ENCODE measurements around the gene RGP1. TPM values are rescaled to one million over a fixed set of nuclear protein-coding genes. Genes with fewer than 3 reads are reported as not detected.
A peak's percentile ranks its signal among the peaks of the same experiment; 100 is the strongest.

RGP1 gene
- total RNA-seq, 1 experiment from 2014 or later = 10.4 TPM

DNA sequence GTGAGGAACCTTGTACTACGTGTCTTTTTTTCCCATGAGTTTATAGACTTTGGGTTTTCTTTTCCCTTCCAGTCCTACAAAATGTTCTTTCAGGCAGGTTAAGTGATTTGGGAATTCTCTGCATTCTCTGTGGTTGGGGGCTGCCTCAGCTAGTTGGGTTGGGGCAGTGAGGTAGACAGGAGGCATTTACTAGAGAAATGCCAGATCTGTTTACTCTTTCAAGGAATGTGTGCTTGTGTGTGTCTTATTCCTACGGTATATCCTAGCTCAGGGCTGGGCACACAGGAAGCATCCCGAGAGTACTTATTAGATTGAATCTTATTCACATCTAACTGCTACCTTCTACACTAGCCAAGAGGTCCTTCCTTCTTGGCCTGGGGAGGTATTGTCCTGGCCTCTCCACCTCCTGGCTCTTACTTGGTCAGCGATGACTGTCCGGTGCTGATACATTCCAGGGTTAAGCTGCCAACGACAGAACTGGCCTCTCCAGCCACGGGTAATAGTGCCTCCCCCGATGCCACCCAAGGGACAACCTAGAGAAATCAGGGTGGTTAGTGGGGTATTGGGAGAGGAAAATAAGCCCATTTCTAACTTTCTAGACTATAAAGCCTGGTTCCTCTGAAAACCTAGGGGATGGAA lies 5.1 kb upstream of the RGP1 start:
- DNase-seq (ENCODE audit: low spot score) = no peak

GRCh38 chr9:35745569-35745968 lies 3.5 kb upstream of the RGP1 start:
- DNase-seq (ENCODE audit: low spot score) = no peak

DNA sequence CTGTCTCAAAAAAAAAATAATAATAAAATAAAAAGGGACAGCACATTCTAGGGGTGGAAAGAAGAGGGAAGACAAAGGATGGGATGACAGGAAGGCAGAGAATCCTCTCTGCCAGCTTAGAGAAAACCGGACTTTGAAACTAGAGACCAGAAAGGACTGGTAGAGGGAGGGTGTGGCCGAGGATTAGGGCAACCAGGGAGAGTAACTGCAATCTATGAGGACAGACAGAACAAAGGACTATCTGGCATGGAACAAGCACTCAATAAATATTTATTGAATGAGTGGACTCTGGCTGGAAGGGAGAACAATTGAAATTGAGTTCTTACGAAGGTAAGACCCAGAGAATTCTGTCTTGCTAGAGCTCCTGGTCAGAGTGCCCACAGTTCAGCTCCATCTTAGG lies 2.5 kb upstream of the RGP1 start:
- no peak for DNase-seq (ENCODE audit: low spot score)

GRCh38 chr9:35748242-35748857 lies 737 bp upstream of the RGP1 start:
- no peak for DNase-seq (ENCODE audit: low spot score)

DNA sequence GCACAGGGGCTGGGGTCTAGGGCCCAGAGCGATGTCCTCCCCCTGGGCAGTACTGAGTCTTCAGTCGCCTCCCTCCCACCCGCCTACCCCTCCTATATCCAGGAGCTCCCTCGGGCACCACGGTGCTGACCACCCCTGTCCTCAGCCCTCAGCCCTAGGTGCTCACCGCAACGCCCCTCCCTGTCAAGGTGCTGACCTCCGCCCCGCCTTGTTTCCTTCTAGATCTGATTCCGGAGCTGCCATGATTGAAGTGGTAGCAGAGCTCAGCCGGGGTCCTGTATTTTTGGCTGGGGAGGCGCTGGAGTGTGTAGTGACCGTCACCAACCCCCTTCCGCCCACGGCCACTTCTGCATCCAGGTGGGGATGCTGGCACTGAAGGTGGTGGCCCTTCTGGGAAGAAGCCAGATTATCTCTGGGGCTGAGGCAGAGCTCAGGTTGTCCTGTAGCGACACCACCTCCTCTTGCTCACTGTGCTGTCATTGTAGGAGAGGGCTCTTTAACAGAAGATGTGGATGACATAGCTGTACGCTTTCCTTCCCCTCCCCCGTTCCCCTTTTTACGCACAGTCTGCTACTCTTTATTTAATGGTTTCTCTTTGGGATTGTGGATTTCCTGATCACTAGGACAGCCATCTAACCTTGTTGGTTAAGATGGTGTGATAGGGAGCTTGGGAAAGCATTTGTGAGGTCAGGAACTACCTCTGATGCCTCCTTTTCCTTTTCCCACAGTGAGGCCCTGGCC lies 598 bp downstream of the RGP1 start:
- no peak for DNase-seq (ENCODE audit: low spot score)

- DNase-seq (ENCODE audit: low spot score) = no peak
These were observed 1.1 kb downstream of the RGP1 start for GRCh38 chr9:35750256-35750531.

- no peak for DNase-seq (ENCODE audit: low spot score)
These were observed 4.4 kb downstream of the RGP1 start for GRCh38 chr9:35753466-35753865.

DNA sequence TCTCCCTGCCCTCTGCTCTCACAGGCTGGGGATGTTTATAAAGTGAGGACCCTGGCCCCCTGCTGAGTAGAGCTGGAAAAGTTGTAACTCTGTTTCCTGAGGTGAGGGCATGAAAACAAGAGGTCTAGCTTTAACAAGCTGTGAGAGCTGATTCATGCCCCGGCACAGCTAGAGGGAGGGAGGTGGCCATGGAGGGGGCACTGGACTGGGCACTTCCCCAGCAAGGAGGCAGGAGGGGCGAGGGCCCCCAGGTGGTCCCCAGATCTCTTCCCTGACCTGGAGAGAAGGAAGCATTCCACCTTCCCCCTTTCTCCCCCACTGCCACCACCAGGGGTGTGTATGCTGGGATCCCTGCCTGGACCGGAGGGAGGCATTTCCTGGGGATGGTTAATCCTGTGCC lies 5.2 kb downstream of the RGP1 start, which contains the start of gene MSMP:
MSMP (minus strand) TSS at position 13 of the 400 bp plus-strand sequence. CDS start 147 bp downstream, outside the sequence.
- DNase-seq (ENCODE audit: low spot score) = no peak

DNA sequence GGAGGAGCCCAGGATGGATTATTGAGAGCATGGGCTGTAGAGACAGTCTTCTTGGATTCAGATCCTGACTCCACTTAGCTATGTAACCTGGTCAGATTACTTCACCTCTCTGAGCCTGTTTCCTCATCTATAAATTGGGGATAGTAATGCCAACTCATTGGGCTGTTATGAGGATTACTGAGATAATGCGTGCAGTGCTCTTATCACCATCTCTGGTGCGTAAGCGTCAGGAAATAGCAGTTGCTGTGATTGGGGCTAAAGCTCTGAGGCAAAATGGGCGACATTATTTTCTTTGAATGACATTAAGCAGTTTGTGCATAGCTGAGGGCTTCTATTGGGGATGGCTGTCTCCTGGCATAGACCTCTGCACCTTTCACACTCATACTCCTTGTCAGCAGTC lies 6.0 kb downstream of the RGP1 start:
- no peak for DNase-seq (ENCODE audit: low spot score)

DNA sequence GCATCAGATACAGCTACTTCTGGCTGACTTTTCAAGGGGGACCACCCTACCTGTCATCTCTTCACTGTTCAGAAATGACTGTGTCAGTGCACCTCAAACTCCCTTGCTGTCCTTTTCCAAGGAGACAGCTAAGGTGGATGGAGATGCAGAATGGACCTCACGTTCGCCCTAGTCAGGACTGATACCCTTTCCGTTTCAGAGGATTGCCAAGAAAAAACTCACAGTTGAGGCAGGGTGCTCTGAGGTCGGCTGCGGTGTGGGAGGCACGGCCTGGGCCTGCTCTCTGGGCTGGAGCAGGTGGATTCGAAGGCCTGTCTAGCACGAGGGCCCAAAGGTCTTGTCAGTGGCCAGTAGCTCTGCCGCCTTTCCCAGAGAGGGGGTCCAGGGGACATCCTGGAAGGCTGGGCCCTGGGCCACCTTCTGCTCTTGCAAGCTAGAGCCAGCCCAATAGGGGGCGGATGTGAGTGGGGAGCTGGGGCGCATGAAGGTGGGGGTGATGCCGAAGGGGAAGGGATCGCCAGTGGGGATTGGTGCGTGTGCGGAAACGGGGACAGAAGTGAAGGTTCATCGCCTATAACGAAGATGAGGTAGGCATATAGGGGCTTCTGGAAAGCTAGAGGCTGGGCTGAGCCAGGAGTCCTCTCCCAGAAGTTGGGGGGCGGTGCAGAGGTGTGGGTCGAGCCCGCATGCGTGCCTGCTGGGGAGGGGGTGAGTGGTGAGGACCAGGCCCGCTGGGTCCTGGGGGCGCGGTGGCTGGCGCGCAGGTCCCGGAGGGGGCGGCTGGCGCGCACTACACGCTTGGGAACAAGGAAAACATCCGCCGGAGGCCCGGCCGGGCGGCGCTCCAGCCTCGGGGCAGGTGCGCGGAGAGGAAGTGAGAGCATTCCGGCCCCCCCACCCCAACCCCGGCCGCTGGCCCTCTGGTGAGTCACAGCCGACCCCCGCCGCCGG lies 7.5 kb downstream of the RGP1 start:
- peak; percentile 49 for DNase-seq (ENCODE audit: low spot score)

DNA sequence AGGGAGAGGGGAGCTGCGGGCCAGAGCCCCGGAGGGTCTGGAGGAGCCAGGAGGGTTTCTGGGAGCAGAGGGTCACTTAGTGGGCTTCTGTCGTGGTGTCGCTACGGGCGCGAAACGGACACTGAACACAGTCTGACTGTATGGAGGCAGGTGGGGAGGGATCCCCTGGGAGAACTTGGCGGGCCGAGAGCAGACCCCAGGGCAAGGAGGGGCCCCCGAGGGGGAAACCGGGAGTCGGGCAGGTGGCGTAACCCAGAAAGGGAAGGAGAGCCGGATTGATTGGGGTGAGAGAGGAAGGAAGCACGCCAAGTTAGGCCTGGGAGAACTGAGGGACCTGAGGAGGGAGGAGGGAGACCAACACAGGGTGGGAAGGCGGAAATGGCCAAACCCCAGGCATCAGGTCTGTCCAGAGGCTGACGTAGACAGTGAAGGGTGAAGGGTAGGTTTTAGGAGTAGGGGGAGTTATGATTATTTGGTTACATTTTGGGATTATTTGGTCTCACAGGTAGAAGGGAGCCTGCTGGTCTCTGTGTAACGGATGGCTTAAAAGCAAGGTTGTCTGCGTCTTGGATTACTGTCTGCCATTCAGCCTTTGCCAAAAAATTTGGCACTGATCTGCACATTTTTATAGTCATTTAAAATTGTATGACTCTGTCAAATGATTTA lies 8.3 kb downstream of the RGP1 start:
- DNase-seq (ENCODE audit: low spot score) = peak; percentile 60

DNA sequence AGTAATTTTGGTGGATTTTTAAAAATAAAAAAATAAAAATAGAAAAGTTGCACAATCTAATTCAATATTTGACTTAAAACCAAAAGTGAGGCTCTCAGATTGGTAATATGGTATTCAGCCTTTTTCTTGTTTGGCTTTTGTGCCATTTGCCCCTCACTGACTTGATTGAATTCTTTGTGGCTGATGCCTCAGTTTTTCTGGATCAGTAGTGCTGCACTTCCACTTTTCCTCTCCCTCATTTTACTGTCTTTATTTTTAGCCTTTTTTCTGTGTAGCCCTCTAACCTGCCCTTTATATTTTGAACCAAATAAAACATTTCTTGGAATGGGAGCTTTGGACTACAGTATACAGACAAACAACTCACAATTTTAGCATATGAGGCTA lies 8.8 kb downstream of the RGP1 start:
- DNase-seq (ENCODE audit: low spot score) = no peak

- DNase-seq (ENCODE audit: low spot score) = no peak
These were observed 9.5 kb downstream of the RGP1 start for GRCh38 chr9:35758475-35759050.

GRCh38 chr9:35759795-35760194 lies 10.7 kb downstream of the RGP1 start:
- no peak for DNase-seq (ENCODE audit: low spot score)

GRCh38 chr9:35760651-35761050 lies 11.6 kb downstream of the RGP1 start:
- DNase-seq (ENCODE audit: low spot score) = peak; percentile 42

- DNase-seq (ENCODE audit: low spot score) = no peak
These were observed 14.1 kb downstream of the RGP1 start for GRCh38 chr9:35763181-35763580.

- DNase-seq (ENCODE audit: low spot score) = no peak
These were observed 14.7 kb downstream of the RGP1 start for GRCh38 chr9:35763803-35764202.

DNA sequence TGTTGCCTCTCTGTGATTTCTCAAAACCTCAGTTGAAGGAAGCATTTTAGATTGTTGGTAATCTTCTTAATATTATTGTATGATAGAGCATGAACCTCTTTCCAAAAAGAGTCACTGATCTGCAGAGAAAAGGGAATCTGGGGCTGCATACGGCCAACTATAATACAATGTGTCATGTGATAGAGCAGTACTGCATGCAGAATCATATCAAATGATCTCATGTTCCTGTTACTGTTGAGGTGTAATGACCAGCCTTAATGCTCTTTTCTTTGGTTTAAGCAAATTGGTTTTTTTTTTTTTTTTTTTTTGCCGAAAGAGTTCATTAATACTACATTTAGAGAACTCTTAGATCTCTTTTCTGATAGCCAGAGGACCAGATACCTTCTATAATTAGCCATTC lies 17.9 kb downstream of the RGP1 start:
- DNase-seq (ENCODE audit: low spot score) = no peak

DNA sequence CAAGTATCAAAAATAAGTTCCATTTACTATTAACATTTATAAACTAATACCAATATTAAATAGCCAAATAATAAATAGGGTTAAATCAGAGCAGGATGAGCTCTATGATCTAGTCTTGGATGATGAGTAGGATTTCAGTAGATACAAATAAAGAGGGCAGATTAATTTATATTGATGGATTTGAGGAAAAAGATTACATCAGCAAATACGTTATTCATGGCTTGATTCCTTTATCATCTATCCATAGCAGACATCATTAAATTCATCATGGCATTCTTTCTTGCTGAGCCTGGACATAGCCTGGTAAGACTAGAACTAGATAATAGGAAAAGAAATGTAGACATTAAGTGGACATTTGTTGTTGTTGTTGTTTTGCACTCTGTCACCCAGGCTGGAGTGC lies 18.4 kb downstream of the RGP1 start:
- no peak for DNase-seq (ENCODE audit: low spot score)

DNA sequence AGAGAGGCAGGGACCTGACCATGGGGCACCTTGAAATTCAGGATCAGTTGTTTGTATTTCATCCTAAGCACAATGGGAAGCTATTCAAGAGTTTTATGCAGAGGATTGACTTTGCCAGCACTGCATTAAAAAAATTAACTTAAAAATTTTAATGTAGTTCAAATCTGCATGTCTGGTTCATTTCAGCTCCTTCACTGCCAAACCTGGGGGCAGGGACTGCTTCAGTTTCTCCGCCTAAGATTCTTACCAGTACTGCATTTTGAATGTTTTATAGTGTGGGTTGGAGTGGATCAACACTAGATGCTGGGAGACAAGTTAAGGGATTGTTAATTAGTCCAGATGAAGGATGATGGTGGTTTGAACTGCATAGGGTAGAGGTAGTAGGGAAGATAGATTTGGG lies 20.7 kb downstream of the RGP1 start:
- no peak for DNase-seq (ENCODE audit: low spot score)

- no peak for DNase-seq (ENCODE audit: low spot score)
These were observed 22.0 kb downstream of the RGP1 start for GRCh38 chr9:35771075-35771433.
